ENCODE results near the gene LCN9. TPM values are rescaled to one million over a fixed set of nuclear protein-coding genes. Genes with fewer than 3 reads are reported as not detected.

LCN9 gene
- total RNA-seq, 6 experiments from 2014 or later = not detected

DNA sequence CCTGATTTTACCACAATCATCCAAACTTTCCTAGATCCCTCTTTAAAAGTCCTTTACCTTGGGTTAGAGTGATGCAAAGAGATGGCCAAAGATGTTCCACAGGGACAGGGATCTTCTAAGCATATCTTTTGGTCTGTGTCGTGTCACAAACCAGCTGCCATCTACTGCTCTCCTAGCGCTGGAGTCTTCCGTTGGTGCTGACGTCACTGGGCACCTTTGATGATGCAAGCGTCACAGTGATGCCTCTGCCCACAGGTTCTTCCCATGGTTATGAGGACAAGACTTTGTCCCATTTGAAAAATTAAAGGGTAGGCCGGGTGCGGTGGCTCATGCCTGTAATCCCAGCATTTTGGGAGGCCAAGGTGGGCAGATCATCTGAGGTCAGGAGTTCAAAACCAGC lies 22.1 kb upstream of the LCN9 start:
- no peak for DNase-seq
- Mint-ChIP-seq H3K9me3 (peaks cover 31% of the 10 kb centered on the region), H3K4me3 (no peak overlapping the region), H3K27ac (no peak overlapping the region), H3K36me3 (ENCODE audit: low read depth) (peaks cover 13% of the 10 kb centered on the region), H3K27me3 (ENCODE audit: insufficient read depth) (no peaks in the 10 kb centered on the region; the same call in none of the 2 replicates), H3K4me1 (ENCODE audit: low read depth) (peaks cover 6% of the 10 kb centered on the region; the same call in 1 of the 2 replicates)
- TF ChIP-seq, protein P1, sequence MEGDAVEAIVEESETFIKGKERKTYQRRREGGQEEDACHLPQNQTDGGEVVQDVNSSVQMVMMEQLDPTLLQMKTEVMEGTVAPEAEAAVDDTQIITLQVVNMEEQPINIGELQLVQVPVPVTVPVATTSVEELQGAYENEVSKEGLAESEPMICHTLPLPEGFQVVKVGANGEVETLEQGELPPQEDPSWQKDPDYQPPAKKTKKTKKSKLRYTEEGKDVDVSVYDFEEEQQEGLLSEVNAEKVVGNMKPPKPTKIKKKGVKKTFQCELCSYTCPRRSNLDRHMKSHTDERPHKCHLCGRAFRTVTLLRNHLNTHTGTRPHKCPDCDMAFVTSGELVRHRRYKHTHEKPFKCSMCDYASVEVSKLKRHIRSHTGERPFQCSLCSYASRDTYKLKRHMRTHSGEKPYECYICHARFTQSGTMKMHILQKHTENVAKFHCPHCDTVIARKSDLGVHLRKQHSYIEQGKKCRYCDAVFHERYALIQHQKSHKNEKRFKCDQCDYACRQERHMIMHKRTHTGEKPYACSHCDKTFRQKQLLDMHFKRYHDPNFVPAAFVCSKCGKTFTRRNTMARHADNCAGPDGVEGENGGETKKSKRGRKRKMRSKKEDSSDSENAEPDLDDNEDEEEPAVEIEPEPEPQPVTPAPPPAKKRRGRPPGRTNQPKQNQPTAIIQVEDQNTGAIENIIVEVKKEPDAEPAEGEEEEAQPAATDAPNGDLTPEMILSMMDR (IDR thresholded peaks at IDR 0.05) = no peak

DNA sequence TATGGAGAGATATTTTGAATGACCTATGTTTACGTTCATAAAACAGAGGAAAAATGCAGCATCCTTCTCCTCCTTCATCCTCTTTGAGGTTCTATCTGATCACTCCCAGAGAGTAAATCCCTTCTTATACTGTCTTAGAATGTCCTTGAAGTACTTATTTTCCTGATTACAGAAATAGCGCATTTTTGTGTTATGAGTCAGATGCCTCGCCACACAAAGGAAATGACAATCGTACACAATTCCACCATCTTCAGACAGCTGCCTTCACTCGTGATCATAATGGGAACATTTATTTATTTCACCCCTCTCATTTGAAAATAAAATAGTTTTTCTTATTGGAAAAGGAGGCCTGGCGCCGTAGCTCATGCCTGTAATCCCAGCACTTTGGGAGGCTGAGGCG lies 21.4 kb upstream of the LCN9 start:
- Mint-ChIP-seq H3K36me3 (ENCODE audit: low read depth) (peaks cover 13% of the 10 kb centered on the region), H3K9me3 (peaks cover 37% of the 10 kb centered on the region), H3K27ac (no peak overlapping the region), H3K4me1 (ENCODE audit: low read depth) (peaks cover 6% of the 10 kb centered on the region; the same call in 1 of the 2 replicates), H3K27me3 (ENCODE audit: insufficient read depth) (no peaks in the 10 kb centered on the region; the same call in none of the 2 replicates), H3K4me3 (no peak overlapping the region; the same call in 1 of the 2 replicates)
- TF ChIP-seq, protein P1 (IDR thresholded peaks at IDR 0.05) = no peak
- no peak for DNase-seq

DNA sequence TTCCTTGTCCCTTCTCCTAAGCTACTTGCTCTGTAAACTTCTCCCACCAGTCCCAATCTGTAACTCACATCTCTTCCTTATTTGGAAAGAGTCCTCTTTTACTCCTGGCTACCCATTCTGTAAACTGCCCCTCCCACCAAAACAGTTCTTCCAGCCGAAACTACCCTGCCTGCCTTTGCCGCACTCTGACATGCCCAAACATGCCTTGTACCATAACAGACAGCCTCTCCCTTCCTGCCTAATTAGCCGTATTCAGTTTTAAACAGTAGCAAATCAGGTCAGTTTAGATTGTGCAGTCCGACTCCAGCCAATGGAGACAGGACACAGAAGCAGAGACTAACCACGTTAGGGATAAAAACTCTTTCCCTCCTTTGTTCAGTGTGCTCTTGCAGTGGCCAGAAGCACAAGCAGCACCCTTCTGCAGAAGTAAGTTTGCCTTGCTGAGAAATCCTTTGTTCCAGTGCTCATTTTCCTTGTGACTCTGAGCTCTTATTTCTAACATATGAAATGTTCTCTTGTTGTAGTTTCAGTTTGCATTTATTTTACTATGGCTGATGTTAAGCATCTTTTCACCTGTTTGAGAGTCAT lies 18.4 kb upstream of the LCN9 start:
- no peak overlapping the region for H3K4me3 Mint-ChIP-seq
- peaks cover 6% of the 10 kb centered on the region; the same call in 1 of the 2 replicates for H3K4me1 Mint-ChIP-seq (ENCODE audit: low read depth)
- TF ChIP-seq, protein P1 (IDR thresholded peaks at IDR 0.05) = no peak
- peaks cover 27% of the 10 kb centered on the region for H3K36me3 Mint-ChIP-seq (ENCODE audit: low read depth)
- no peak overlapping the region for H3K27ac Mint-ChIP-seq
- H3K9me3 Mint-ChIP-seq = peaks cover 67% of the 10 kb centered on the region
- H3K27me3 Mint-ChIP-seq (ENCODE audit: insufficient read depth) = no peaks in the 10 kb centered on the region; the same call in none of the 2 replicates
- DNase-seq = no peak

DNA sequence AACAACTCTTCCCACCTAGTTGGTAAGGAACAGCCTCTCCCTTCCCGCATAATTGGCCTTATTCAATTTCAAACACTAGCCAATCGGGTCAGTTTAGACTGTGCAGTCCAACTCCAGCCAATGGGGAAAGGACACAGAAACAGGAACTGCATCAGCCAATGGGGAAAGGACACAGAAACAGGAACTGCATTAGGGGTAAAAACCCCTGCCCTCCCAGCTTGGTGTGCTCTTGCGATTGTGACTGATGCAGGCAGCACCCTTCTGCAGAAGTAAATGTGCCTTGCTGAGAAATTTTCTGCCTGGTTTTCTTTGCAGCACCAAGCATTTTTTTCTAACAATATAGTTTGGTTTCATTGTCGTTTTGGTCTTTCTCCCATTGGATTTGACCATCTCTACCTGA lies 15.2 kb upstream of the LCN9 start:
- Mint-ChIP-seq H3K4me1 (ENCODE audit: low read depth) (no peaks in the 10 kb centered on the region), H3K27me3 (ENCODE audit: insufficient read depth) (no peaks in the 10 kb centered on the region; the same call in 1 of the 2 replicates), H3K4me3 (no peak overlapping the region), H3K9me3 (peaks cover 80% of the 10 kb centered on the region), H3K27ac (no peak overlapping the region), H3K36me3 (ENCODE audit: low read depth) (peaks cover 27% of the 10 kb centered on the region)
- TF ChIP-seq, protein P1 (IDR thresholded peaks at IDR 0.05) = no peak
- DNase-seq = no peak

DNA sequence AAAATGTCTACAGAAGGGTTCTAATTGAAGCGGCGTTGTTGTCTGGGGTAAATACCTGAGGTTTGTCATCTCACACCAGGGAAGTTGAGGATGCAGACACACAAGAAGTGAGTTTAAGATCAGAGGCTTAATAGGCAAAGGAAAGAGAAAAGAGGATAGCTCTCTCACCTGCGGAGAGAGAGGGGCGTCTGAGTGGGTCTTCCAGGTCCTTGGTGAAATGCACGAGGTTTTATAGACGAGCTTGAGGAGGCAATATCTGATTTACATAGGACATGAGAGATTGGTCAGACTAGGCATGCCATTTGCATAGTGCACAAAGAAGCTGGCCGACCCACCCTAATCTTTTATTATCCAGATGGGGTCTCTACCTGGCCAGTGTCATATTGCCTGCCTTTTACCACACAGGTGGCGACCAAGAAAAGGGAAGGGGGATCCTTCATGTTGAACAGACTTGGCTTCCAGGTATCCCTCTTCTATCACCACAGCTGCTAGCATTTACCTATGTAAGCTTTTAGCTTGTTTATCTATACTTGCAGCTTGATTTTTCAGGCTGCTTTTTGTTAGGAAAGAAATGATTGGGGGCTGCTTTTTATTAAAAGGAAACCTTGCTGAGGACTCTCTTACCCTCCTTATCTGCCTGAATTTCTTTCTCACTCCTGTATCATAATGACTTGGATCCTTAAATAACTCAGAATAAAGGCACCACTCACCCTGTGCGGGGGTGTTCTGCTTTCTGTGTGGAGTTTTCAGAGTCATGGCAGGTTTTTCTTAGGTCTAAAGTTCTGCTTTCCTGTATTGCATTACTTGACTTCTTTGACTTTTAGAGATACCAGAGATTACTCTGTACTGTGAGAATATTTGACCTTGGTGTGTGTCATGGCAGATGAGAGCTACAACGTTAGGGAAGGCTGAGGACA lies 14.4 kb upstream of the LCN9 start:
- H3K36me3 Mint-ChIP-seq (ENCODE audit: low read depth) = peaks cover 27% of the 10 kb centered on the region
- TF ChIP-seq, protein P1 (IDR thresholded peaks at IDR 0.05) = no peak
- H3K27ac Mint-ChIP-seq = no peak overlapping the region
- H3K9me3 Mint-ChIP-seq = peaks cover 79% of the 10 kb centered on the region
- H3K4me1 Mint-ChIP-seq (ENCODE audit: low read depth) = no peaks in the 10 kb centered on the region
- no peak for DNase-seq
- H3K27me3 Mint-ChIP-seq (ENCODE audit: insufficient read depth) = no peaks in the 10 kb centered on the region; the same call in 1 of the 2 replicates
- H3K4me3 Mint-ChIP-seq = no peak overlapping the region
